Adipocyte (in vitro differentiated cells): ENCODE results near the gene VHLL.

ENCODE experiments used
- DNase-seq: peaks from one replicate; pipeline ENCODE4 v3.0.0-alpha.2; 2015; ENCODE audit warnings: low read depth
- H3K27me3 ChIP-seq: replicated peaks from 2 replicates; pipeline ENCODE4 v1.7.0; 2013; ENCODE audit warnings: mild to moderate bottlenecking, low read length, moderate library complexity; ENCODE audit not compliant: control insufficient read depth, insufficient read depth
- H3K36me3 ChIP-seq: 2 replicates; pipeline ENCODE4 v1.7.0; 2013; ENCODE audit warnings: low read length, mild to moderate bottlenecking, moderate library complexity; ENCODE audit not compliant: control insufficient read depth, insufficient read depth, severe bottlenecking
- H3K4me1 ChIP-seq: 2 replicates; pipeline ENCODE4 v1.7.0; 2013; ENCODE audit warnings: mild to moderate bottlenecking, low read length, moderate library complexity; ENCODE audit not compliant: control insufficient read depth, insufficient read depth
- H3K4me3 ChIP-seq: 2 replicates; pipeline ENCODE4 v1.7.0; 2013; ENCODE audit warnings: mild to moderate bottlenecking, low read length, moderate library complexity
- H3K9ac ChIP-seq: 2 replicates; pipeline ENCODE4 v1.7.0; 2013; ENCODE audit warnings: mild to moderate bottlenecking, low read length, moderate library complexity
- H3K9me3 ChIP-seq: 2 replicates; pipeline ENCODE4 v1.7.0; 2013; ENCODE audit warnings: mild to moderate bottlenecking, low read length, moderate library complexity; ENCODE audit not compliant: control insufficient read depth

The VHLL gene

DNA sequence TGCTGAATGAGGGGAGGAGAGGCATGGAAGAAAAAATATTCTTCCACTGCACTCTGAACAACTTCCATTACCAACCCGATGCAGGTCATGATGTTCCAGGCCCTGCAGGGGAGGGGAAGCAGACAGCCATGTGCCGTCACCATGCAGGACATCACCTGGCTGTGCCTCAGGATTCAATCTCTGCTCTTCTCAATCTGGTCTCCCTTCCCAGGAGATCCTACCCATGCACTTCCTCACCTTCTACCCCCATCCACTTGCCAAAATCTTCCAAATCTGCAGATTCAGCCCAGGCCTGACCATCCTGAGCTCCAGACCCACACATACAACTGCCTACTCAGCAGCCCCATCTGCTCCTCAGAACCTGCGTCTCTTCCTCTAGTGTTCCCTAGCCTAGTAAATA is 45.5 kb downstream of the VHLL start:
- Histone ChIP-seq H3K4me3 (no peak overlapping the region), H3K36me3 (peaks cover 91% of the 10 kb centered on the region), H3K9me3 (no peaks in the 10 kb centered on the region), H3K27me3 (no peaks in the 10 kb centered on the region), H3K4me1 (no peaks in the 10 kb centered on the region), H3K9ac (no peak overlapping the region)
- no peak for DNase-seq

DNA sequence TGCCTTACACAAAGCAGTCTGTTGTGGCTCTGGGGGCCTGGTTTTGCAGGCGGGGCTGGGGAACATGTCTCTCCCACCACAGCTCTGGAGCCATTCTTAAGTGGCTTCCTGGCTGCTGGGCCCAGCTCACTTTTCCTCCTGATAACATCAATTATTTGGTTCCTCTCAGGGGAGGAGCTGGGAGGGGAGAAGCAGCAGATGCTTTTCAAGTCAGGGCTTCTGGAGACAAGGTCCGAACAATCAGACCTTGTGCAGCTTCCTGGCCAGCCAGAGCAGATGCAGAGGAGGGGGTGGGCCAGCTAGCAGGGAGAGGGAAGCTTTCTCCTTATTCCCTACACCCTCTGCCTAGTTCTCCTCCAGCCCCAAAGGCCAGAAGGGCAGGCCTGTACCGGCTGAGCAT is 47.6 kb downstream of the VHLL start:
- no peak for DNase-seq
- H3K9me3 ChIP-seq, result no peaks in the 10 kb centered on the region
- H3K27me3 ChIP-seq, result no peaks in the 10 kb centered on the region
- no peak overlapping the region for H3K9ac ChIP-seq
- peaks cover 69% of the 10 kb centered on the region for H3K36me3 ChIP-seq
- peaks cover 8% of the 10 kb centered on the region for H3K4me1 ChIP-seq
- no peak overlapping the region for H3K4me3 ChIP-seq

DNA sequence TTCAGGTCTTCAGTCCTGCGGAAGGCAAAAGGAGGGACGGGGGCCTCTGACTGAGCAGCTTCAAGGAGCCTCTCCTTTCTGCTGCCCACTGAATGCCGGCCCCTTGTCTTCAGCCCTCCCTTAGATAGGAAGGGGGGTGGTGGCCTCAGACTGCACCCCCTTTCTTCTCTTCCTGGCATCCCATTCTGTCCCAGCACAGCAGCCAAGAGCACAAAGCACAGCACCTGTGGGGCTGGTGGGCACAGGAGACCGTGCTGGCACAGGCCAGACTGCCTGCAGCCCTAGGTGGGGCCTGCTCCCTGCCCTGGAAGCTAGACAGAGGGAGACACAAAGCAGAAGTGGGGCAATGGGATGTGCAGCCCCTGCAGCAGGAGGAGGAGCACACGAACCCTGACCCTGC is 49.5 kb downstream of the VHLL start:
- H3K27me3 ChIP-seq, result peaks cover 7% of the 10 kb centered on the region
- no peak for DNase-seq
- no peak overlapping the region for H3K9ac ChIP-seq
- H3K4me3 ChIP-seq, result no peak overlapping the region
- H3K9me3 ChIP-seq, result no peaks in the 10 kb centered on the region
- H3K36me3 ChIP-seq, result peaks cover 57% of the 10 kb centered on the region
- peaks cover 11% of the 10 kb centered on the region for H3K4me1 ChIP-seq
